CD4-positive, alpha-beta T cell treated with Interleukin-1 beta for 1 hour (primary cell): ENCODE results near the gene RFLNA.
A peak's percentile ranks its signal among the peaks of the same experiment; 100 is the strongest.
"Not testable (repeated sequence)": the region's sequence is repeated elsewhere in the genome, so short reads cannot be mapped to it uniquely, and the experiment has no call there.

Source experiments
- DNase-seq, 2 donors: peaks; one replicate each; pipeline ENCODE4 v3.0.0-alpha.2; 2020 to 2022

RFLNA gene

GRCh38 chr12:124321556-124322270, 26.8 kb downstream of the RFLNA start:
- DNase-seq: no peak

- no peak for DNase-seq
These were observed 27.5 kb downstream of the RFLNA start for GRCh38 chr12:124322271-124322998.

- DNase-seq: not testable (repeated sequence)
These were observed 28.1 kb downstream of the RFLNA start for GRCh38 chr12:124322999-124323328.

- peak; percentile 15 to 16 for DNase-seq
These were observed 29.1 kb downstream of the RFLNA start for GRCh38 chr12:124323771-124324530.

GRCh38 chr12:124324803-124325705, 30.2 kb downstream of the RFLNA start:
- DNase-seq: no peak

GRCh38 chr12:124326104-124326503, 31.2 kb downstream of the RFLNA start:
- DNase-seq: no peak

GRCh38 chr12:124326871-124327270, 32.0 kb downstream of the RFLNA start:
- no peak for DNase-seq

- no peak for DNase-seq
These were observed 32.6 kb downstream of the RFLNA start for GRCh38 chr12:124327362-124328043.

GRCh38 chr12:124328116-124328515, 33.2 kb downstream of the RFLNA start:
- no peak for DNase-seq

- DNase-seq: no peak
These were observed 33.7 kb downstream of the RFLNA start for GRCh38 chr12:124328636-124329035.

- DNase-seq: no peak
These were observed 37.3 kb downstream of the RFLNA start for GRCh38 chr12:124332058-124332672.

GRCh38 chr12:124332900-124333299, 38.0 kb downstream of the RFLNA start:
- DNase-seq: no peak

- DNase-seq: no peak
These were observed 38.8 kb downstream of the RFLNA start for GRCh38 chr12:124333724-124334123.

GRCh38 chr12:124334266-124334665, 39.4 kb downstream of the RFLNA start:
- no peak for DNase-seq

- no peak for DNase-seq
These were observed 40.1 kb downstream of the RFLNA start for GRCh38 chr12:124334976-124335375.

- DNase-seq: no peak
These were observed 40.7 kb downstream of the RFLNA start for GRCh38 chr12:124335426-124336183.

- no peak for DNase-seq
These were observed 41.2 kb downstream of the RFLNA start for GRCh38 chr12:124336184-124336437.

GRCh38 chr12:124336742-124337520, 42.0 kb downstream of the RFLNA start:
- DNase-seq: no peak

- DNase-seq: no peak
These were observed 42.7 kb downstream of the RFLNA start for GRCh38 chr12:124337622-124338021.

GRCh38 chr12:124338448-124338847, 43.6 kb downstream of the RFLNA start:
- DNase-seq: no peak
